Measurements from ENCODE around the gene GIPC1. TPM values are rescaled to one million over a fixed set of nuclear protein-coding genes. Genes with fewer than 3 reads are reported as not detected.
A peak's percentile ranks its signal among the peaks of the same experiment; 100 is the strongest.

GIPC1 gene
- total and polyA plus RNA-seq, 9 of the 15 experiments (the other 6 are each of a cell fraction or from before 2014, with no cell fraction given) = 0.49 to 54.7 (median 24.8) TPM

DNA sequence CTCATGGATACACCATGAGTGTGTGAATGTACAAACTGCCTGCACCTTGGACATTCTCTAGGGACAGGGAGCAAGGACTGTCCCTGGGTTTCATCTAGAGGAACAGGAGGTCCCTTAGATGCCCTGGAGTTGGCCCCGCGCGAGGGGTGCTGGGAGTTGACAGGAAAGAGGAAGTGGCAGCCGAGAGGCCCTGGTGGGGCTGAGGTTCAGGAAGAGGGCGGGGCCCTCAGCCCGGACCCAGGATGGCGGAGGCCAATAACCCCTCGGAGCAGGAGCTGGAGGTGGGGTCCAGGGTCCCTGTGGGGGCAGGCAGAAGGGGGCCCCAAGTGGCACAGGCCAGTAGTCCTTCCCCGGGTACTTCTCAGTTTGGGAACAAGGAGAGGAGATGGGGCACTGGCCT, 55.9 kb downstream of the GIPC1 start (continued):
- TF ChIP-seq, protein P1, sequence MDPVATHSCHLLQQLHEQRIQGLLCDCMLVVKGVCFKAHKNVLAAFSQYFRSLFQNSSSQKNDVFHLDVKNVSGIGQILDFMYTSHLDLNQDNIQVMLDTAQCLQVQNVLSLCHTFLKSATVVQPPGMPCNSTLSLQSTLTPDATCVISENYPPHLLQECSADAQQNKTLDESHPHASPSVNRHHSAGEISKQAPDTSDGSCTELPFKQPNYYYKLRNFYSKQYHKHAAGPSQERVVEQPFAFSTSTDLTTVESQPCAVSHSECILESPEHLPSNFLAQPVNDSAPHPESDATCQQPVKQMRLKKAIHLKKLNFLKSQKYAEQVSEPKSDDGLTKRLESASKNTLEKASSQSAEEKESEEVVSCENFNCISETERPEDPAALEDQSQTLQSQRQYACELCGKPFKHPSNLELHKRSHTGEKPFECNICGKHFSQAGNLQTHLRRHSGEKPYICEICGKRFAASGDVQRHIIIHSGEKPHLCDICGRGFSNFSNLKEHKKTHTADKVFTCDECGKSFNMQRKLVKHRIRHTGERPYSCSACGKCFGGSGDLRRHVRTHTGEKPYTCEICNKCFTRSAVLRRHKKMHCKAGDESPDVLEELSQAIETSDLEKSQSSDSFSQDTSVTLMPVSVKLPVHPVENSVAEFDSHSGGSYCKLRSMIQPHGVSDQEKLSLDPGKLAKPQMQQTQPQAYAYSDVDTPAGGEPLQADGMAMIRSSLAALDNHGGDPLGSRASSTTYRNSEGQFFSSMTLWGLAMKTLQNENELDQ (CRISPR knock-in tag; IDR thresholded peaks at IDR 0.05; ENCODE audit: borderline replicate concordance) = no peak
- TF ChIP-seq ZNF778 (CRISPR knock-in tag; IDR thresholded peaks at IDR 0.05) (no peak), POU5F1 (IDR thresholded peaks at IDR 0.05; ENCODE audit: borderline replicate concordance, low read depth, low read length, partially characterized antibody) (no peak), MYC (IDR thresholded peaks at IDR 0.05; ENCODE audit: low read depth, low read length) (0 out of 2 replicates have a peak, but pooled peaks have one; percentile 28), MYC (CRISPR knock-in tag; IDR thresholded peaks at IDR 0.05; ENCODE audit: borderline replicate concordance, low read depth) (no peak)
- TF ChIP-seq, protein P2, sequence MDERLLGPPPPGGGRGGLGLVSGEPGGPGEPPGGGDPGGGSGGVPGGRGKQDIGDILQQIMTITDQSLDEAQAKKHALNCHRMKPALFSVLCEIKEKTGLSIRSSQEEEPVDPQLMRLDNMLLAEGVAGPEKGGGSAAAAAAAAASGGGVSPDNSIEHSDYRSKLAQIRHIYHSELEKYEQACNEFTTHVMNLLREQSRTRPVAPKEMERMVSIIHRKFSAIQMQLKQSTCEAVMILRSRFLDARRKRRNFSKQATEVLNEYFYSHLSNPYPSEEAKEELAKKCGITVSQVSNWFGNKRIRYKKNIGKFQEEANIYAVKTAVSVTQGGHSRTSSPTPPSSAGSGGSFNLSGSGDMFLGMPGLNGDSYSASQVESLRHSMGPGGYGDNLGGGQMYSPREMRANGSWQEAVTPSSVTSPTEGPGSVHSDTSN (CRISPR knock-in tag; IDR thresholded peaks at IDR 0.05; ENCODE audit: low read depth) = no peak
- TF ChIP-seq, protein P2 (tag; conservative IDR thresholded peaks at IDR 0.05; ENCODE audit: low read depth) = no peak
- TF ChIP-seq, protein P3, sequence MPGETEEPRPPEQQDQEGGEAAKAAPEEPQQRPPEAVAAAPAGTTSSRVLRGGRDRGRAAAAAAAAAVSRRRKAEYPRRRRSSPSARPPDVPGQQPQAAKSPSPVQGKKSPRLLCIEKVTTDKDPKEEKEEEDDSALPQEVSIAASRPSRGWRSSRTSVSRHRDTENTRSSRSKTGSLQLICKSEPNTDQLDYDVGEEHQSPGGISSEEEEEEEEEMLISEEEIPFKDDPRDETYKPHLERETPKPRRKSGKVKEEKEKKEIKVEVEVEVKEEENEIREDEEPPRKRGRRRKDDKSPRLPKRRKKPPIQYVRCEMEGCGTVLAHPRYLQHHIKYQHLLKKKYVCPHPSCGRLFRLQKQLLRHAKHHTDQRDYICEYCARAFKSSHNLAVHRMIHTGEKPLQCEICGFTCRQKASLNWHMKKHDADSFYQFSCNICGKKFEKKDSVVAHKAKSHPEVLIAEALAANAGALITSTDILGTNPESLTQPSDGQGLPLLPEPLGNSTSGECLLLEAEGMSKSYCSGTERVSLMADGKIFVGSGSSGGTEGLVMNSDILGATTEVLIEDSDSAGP (CRISPR knock-in tag; IDR thresholded peaks at IDR 0.05) = no peak
- TF ChIP-seq, protein P4, sequence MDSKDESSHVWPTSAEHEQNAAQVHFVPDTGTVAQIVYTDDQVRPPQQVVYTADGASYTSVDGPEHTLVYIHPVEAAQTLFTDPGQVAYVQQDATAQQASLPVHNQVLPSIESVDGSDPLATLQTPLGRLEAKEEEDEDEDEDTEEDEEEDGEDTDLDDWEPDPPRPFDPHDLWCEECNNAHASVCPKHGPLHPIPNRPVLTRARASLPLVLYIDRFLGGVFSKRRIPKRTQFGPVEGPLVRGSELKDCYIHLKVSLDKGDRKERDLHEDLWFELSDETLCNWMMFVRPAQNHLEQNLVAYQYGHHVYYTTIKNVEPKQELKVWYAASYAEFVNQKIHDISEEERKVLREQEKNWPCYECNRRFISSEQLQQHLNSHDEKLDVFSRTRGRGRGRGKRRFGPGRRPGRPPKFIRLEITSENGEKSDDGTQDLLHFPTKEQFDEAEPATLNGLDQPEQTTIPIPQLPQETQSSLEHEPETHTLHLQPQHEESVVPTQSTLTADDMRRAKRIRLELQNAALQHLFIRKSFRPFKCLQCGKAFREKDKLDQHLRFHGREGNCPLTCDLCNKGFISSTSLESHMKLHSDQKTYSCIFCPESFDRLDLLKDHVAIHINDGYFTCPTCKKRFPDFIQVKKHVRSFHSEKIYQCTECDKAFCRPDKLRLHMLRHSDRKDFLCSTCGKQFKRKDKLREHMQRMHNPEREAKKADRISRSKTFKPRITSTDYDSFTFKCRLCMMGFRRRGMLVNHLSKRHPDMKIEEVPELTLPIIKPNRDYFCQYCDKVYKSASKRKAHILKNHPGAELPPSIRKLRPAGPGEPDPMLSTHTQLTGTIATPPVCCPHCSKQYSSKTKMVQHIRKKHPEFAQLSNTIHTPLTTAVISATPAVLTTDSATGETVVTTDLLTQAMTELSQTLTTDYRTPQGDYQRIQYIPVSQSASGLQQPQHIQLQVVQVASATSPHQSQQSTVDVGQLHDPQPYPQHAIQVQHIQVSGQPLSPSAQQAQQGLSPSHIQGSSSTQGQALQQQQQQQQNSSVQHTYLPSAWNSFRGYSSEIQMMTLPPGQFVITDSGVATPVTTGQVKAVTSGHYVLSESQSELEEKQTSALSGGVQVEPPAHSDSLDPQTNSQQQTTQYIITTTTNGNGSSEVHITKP (IDR thresholded peaks at IDR 0.05; ENCODE audit: partially characterized antibody) = no peak
- TF ChIP-seq, protein P5, sequence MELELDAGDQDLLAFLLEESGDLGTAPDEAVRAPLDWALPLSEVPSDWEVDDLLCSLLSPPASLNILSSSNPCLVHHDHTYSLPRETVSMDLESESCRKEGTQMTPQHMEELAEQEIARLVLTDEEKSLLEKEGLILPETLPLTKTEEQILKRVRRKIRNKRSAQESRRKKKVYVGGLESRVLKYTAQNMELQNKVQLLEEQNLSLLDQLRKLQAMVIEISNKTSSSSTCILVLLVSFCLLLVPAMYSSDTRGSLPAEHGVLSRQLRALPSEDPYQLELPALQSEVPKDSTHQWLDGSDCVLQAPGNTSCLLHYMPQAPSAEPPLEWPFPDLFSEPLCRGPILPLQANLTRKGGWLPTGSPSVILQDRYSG (tag; conservative IDR thresholded peaks at IDR 0.05; ENCODE audit: low read depth) = peak; percentile 87
- TF ChIP-seq, protein P6, sequence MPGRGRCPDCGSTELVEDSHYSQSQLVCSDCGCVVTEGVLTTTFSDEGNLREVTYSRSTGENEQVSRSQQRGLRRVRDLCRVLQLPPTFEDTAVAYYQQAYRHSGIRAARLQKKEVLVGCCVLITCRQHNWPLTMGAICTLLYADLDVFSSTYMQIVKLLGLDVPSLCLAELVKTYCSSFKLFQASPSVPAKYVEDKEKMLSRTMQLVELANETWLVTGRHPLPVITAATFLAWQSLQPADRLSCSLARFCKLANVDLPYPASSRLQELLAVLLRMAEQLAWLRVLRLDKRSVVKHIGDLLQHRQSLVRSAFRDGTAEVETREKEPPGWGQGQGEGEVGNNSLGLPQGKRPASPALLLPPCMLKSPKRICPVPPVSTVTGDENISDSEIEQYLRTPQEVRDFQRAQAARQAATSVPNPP (IDR thresholded peaks at IDR 0.05; ENCODE audit: borderline replicate concordance, insufficient read depth, insufficient read length) = no peak

Data from K562 (cell line).